ENCODE data around the gene ERC1. TPM values are rescaled to one million over a fixed set of nuclear protein-coding genes. Genes with fewer than 3 reads are reported as not detected.

Gene ERC1
- total RNA-seq, 4 donors from 2014 or later = 28.9 to 106 (median 43.6) TPM

GRCh38 chr12:989751-990660 lies 1.0 kb upstream of the ERC1 start:
- intact Hi-C loops (cut with DNase I; ENCODE audit: low total_unique reads) = no loop called here
- H3K4me1 ChIP-seq = peaks cover 0 to 8% of the 10 kb centered on the region in 2 donors

GRCh38 chr12:991350-992333 lies 619 bp downstream of the ERC1 start:
- Histone ChIP-seq H3K36me3 (no peaks in the 10 kb centered on the region), H3K4me1 (peaks cover 0 to 8% of the 10 kb centered on the region in 2 donors), H3K27me3 (no peaks in the 10 kb centered on the region), H3K9me3 (no peaks in the 10 kb centered on the region), H3K27ac (peak overlapping the region; percentile 95 to 98), H3K4me3 (peak overlapping the region; percentile 74 to 89)
- TF ChIP-seq POLR2A (IDR thresholded peaks at IDR 0.05) (no peak), CTCF (IDR thresholded peaks at IDR 0.05) (no peak)
- intact Hi-C loops (cut with DNase I; ENCODE audit: low total_unique reads) = no loop called here
- peak in 1 of 2 donors; percentile 52 for DNase-seq

More at GRCh38 chr12:989751-990660, 1.0 kb upstream of the ERC1 start:
- Histone ChIP-seq H3K9me3 (no peaks in the 10 kb centered on the region), H3K36me3 (no peaks in the 10 kb centered on the region), H3K4me3 (peak overlapping the region; percentile 74 to 89), H3K27me3 (no peaks in the 10 kb centered on the region), H3K27ac (peak overlapping the region; percentile 95 to 98)
- DNase-seq = peak; percentile 67 to 70
- no peak for TF ChIP-seq CTCF (IDR thresholded peaks at IDR 0.05)
- TF ChIP-seq POLR2A (IDR thresholded peaks at IDR 0.05) = no peak

- TF ChIP-seq POLR2A (IDR thresholded peaks at IDR 0.05) (no peak), CTCF (IDR thresholded peaks at IDR 0.05) (no peak)
- Histone ChIP-seq H3K36me3 (no peaks in the 10 kb centered on the region), H3K27ac (peak overlapping the region in 1 of 2 donors; percentile 95), H3K4me3 (no peak overlapping the region), H3K4me1 (peaks cover 0 to 8% of the 10 kb centered on the region in 2 donors), H3K9me3 (no peaks in the 10 kb centered on the region), H3K27me3 (no peaks in the 10 kb centered on the region)
- intact Hi-C loops (cut with DNase I; ENCODE audit: low total_unique reads) = no loop called here
- no peak for DNase-seq
These were observed 1.6 kb downstream of the ERC1 start for GRCh38 chr12:992647-993046.

GRCh38 chr12:996881-997280 lies 5.9 kb downstream of the ERC1 start:
- peaks cover 0 to 8% of the 10 kb centered on the region in 2 donors for H3K4me1 ChIP-seq
- no peak for DNase-seq
- no peaks in the 10 kb centered on the region for H3K27me3 ChIP-seq
- TF ChIP-seq POLR2A (IDR thresholded peaks at IDR 0.05) (no peak), CTCF (IDR thresholded peaks at IDR 0.05) (no peak)
- H3K27ac ChIP-seq = no peak overlapping the region
- no peak overlapping the region for H3K4me3 ChIP-seq
- no peaks in the 10 kb centered on the region for H3K36me3 ChIP-seq
- no peaks in the 10 kb centered on the region for H3K9me3 ChIP-seq
- intact Hi-C loops (cut with DNase I; ENCODE audit: low total_unique reads) = no loop called here

Measured in uterus (tissue), 4 donors.